ENCODE results near the gene FBXO48. TPM values are rescaled to one million over a fixed set of nuclear protein-coding genes. Genes with fewer than 3 reads are reported as not detected.

Gene FBXO48
- total and polyA plus RNA-seq, 2 of the 4 experiments (the other 2 are of a cell fraction) = 0.18 to 0.43 TPM

DNA sequence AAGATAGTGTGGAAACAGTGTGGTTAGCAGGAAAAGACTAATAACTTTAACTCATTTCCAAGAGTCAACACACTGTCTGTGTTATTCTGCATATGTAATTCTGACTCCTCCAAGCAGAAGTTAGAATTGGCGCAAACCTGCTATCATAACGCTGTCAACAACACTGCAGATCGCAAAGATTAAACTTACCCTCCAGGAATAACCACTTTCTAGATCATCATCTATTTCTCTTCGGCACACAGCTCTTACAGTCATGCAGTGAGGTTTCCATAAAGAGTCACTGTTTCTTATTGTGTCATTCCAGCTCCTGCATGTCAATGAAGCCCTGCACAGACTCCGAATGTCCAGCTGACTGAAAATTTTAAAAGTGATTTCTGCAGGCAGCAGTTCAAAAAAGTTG is 2.4 kb downstream of the FBXO48 start:
- intact Hi-C loops (cut with micrococcal nuclease) = loop anchor here (5.0 to 10.0 kb wide), 3 partner anchors 550 to 1363 kb away; partner anchors contain the start of genes ANTXR1 and GMCL1
- DNase-seq = no peak
- CTCF ChIA-PET = interaction anchor here (0.6 to 2.5 kb wide), 2 partner anchors 244 to 279 kb away, joined by 3 to 12 read pairs; no protein-coding TSS in a partner anchor

More for the DNA sequence above, 2.4 kb downstream of the FBXO48 start:
- Histone ChIP-seq H4K91ac (ENCODE audit: insufficient read depth, low read depth, low read length) (no peak overlapping the region), H4K8ac (ENCODE audit: low read depth in 2 of 2, low read length in 2 of 2) (no peak overlapping the region), H3K27me3 (ENCODE audit: control insufficient read depth, insufficient read depth, low read length) (no peaks in the 10 kb centered on the region), H2BK15ac (ENCODE audit: low read depth, low read length) (no peak overlapping the region), H3K9ac (ENCODE audit: low read depth, low read length) (no peak overlapping the region), H3K9me1 (ENCODE audit: insufficient read depth, low read length) (0 out of 2 replicates have a peak, but pooled peaks cover 2% of the 10 kb centered on the region), H2AFZ (replicated peaks; ENCODE audit: low read length, poor library complexity) (no peak overlapping the region), H3K27ac (ENCODE audit: insufficient read depth, low read length) (no peak overlapping the region), H3K4me1 (ENCODE audit: control insufficient read depth, insufficient read depth, low read length) (peaks cover 3% of the 10 kb centered on the region; the same call in 1 of the 2 replicates), H2BK120ac (ENCODE audit: low read depth, low read length) (no peak overlapping the region), H3K23ac (ENCODE audit: low read depth, low read length) (no peak overlapping the region), H3K4ac (ENCODE audit: low read depth, low read length) (no peak overlapping the region), H3K18ac (ENCODE audit: low read depth, low read length) (no peak overlapping the region), H4K20me1 (ENCODE audit: insufficient read depth, low read length) (no peaks in the 10 kb centered on the region), H2BK20ac (ENCODE audit: low read depth, low read length) (no peak overlapping the region), H3K79me1 (ENCODE audit: low read depth in 1 of 2, low read length in 2 of 2) (peaks cover 5 to 13% of the 10 kb centered on the region in 2 experiments), H2AK9ac (replicated peaks; ENCODE audit: low read depth, low read length, poor library complexity) (no peak overlapping the region), H2AK5ac (ENCODE audit: low read depth, low read length) (no peak overlapping the region), H2BK5ac (ENCODE audit: low read depth, low read length, poor library complexity, severe bottlenecking) (no peak overlapping the region), H3K4me2 (ENCODE audit: low read depth, low read length) (no peak overlapping the region), H4K5ac (ENCODE audit: low read depth, low read length) (no peak overlapping the region), H3K9me3 (ENCODE audit: control insufficient read depth, insufficient read depth, low read length) (no peaks in the 10 kb centered on the region), H3K36me3 (ENCODE audit: control insufficient read depth, insufficient read depth, low read length) (no peaks in the 10 kb centered on the region), H3K14ac (replicated peaks; ENCODE audit: low read depth, low read length) (no peak overlapping the region), H3K56ac (ENCODE audit: extremely low read depth, insufficient read depth, low read length) (no peak overlapping the region), H3K4me3 (ENCODE audit: insufficient read depth, low read depth, low read length) (no peak overlapping the region)
- BruUV-seq (replicated peaks) = no TSS peak
- in situ Hi-C loops (cut with MboI; ENCODE audit: low sequenced_read_pairs) = loop anchor here (10.0 kb wide), 1 partner anchor 460 kb away; no protein-coding TSS in a partner anchor
- POLR2A ChIA-PET (ENCODE audit: unreplicated experiment) = no interaction called here
- dilution Hi-C loops (cut with HindIII; ENCODE audit: low sequenced_read_pairs, unreplicated experiment) = no loop called here
- WGBS, 2 experiments (ENCODE audit: extremely low coverage in 2 of 2, insufficient read length in 1 of 2) = no CpG with 5 or more reads among the region's 5 CpGs
- TF ChIP-seq RFX5 (IDR thresholded peaks at IDR 0.05; ENCODE audit: low read depth, low read length) (no peak), POLR2A (IDR thresholded peaks at IDR 0.05; ENCODE audit: low read depth, low read length) (no peak), RAD21 (IDR thresholded peaks at IDR 0.05; ENCODE audit: low read length) (no peak), NFE2L2 (IDR thresholded peaks at IDR 0.05; ENCODE audit: low read depth, low read length) (no peak), CHD1 (IDR thresholded peaks at IDR 0.05; ENCODE audit: low read depth, low read length) (no peak), RCOR1 (IDR thresholded peaks at IDR 0.05; ENCODE audit: insufficient replicate concordance, low read length) (no peak), CEBPB (IDR thresholded peaks at IDR 0.05; ENCODE audit: low read depth, low read length) (no peak), MXI1 (IDR thresholded peaks at IDR 0.05; ENCODE audit: borderline replicate concordance, low read depth, low read length) (no peak), FOS (IDR thresholded peaks at IDR 0.05; ENCODE audit: low read depth, low read length) (no peak), MAZ (IDR thresholded peaks at IDR 0.05; ENCODE audit: borderline replicate concordance, low read depth, low read length) (no peak), MAFK (IDR thresholded peaks at IDR 0.05; ENCODE audit: low read depth, low read length) (no peak), SMC3 (IDR thresholded peaks at IDR 0.05; ENCODE audit: low read depth, low read length) (no peak)
- TF ChIP-seq, protein P1, sequence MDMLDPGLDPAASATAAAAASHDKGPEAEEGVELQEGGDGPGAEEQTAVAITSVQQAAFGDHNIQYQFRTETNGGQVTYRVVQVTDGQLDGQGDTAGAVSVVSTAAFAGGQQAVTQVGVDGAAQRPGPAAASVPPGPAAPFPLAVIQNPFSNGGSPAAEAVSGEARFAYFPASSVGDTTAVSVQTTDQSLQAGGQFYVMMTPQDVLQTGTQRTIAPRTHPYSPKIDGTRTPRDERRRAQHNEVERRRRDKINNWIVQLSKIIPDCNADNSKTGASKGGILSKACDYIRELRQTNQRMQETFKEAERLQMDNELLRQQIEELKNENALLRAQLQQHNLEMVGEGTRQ (IDR thresholded peaks at IDR 0.05; ENCODE audit: low read depth, low read length) = no peak
- TF ChIP-seq, protein P2, sequence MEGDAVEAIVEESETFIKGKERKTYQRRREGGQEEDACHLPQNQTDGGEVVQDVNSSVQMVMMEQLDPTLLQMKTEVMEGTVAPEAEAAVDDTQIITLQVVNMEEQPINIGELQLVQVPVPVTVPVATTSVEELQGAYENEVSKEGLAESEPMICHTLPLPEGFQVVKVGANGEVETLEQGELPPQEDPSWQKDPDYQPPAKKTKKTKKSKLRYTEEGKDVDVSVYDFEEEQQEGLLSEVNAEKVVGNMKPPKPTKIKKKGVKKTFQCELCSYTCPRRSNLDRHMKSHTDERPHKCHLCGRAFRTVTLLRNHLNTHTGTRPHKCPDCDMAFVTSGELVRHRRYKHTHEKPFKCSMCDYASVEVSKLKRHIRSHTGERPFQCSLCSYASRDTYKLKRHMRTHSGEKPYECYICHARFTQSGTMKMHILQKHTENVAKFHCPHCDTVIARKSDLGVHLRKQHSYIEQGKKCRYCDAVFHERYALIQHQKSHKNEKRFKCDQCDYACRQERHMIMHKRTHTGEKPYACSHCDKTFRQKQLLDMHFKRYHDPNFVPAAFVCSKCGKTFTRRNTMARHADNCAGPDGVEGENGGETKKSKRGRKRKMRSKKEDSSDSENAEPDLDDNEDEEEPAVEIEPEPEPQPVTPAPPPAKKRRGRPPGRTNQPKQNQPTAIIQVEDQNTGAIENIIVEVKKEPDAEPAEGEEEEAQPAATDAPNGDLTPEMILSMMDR (conservative IDR thresholded peaks at IDR 0.05; ENCODE audit: low read depth, low read length) = no peak
- TF ChIP-seq, protein P3, sequence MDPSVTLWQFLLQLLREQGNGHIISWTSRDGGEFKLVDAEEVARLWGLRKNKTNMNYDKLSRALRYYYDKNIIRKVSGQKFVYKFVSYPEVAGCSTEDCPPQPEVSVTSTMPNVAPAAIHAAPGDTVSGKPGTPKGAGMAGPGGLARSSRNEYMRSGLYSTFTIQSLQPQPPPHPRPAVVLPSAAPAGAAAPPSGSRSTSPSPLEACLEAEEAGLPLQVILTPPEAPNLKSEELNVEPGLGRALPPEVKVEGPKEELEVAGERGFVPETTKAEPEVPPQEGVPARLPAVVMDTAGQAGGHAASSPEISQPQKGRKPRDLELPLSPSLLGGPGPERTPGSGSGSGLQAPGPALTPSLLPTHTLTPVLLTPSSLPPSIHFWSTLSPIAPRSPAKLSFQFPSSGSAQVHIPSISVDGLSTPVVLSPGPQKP (IDR thresholded peaks at IDR 0.05; ENCODE audit: borderline replicate concordance, low read depth, low read length) = no peak
- no peak for ATAC-seq (ENCODE audit: low read depth)

All from IMR-90 (cell line).